HG02938 (cell line): ENCODE results near the gene GRHL3.

ENCODE experiments used
- ATAC-seq: cut with Tn5 transposase; IDR thresholded peaks from one replicate; pipeline ENCODE4 v1.9.1; 2021; ENCODE audit warnings: mild to moderate bottlenecking, moderate library complexity; ENCODE audit not compliant: unreplicated experiment

Gene GRHL3

GRCh38 chr1:24391882-24392603 is 72.9 kb downstream of the GRHL3 start:
- ATAC-seq: peak; percentile 77

- ATAC-seq: no peak
Observed at GRCh38 chr1:24392604-24392946, 73.4 kb downstream of the GRHL3 start.

GRCh38 chr1:24392982-24393650 is 74.0 kb downstream of the GRHL3 start:
- no peak for ATAC-seq

- ATAC-seq: no peak
Observed at GRCh38 chr1:24393892-24394291, 74.7 kb downstream of the GRHL3 start.

GRCh38 chr1:24400065-24400464 is 80.9 kb downstream of the GRHL3 start:
- no peak for ATAC-seq

- ATAC-seq: no peak
Observed at GRCh38 chr1:24403806-24404205, 84.6 kb downstream of the GRHL3 start.
